HL-60/S4 (cell line): ENCODE measurements around the gene HNRNPCL1.
"Not testable (repeated sequence)": the region's sequence is repeated elsewhere in the genome, so short reads cannot be mapped to it uniquely, and the experiment has no call there.

Source experiments
- in situ Hi-C: fragments of 300-500 bp; cut with MboI; formaldehyde crosslinking; loops from 2 replicates; pipeline ENCODE4 v1.14.3; 2022; ENCODE audit warnings: low sequenced_read_pairs

Gene HNRNPCL1

GRCh38 chr1:12848620-12849019, at the start of gene HNRNPCL1:
HNRNPCL1 (minus strand) TSS chr1:12848720; CDS start chr1:12848289, 431 bp downstream.
- in situ Hi-C loops: not testable (repeated sequence)

- in situ Hi-C loops: not testable (repeated sequence)
Observed at GRCh38 chr1:12898170-12898569, 49.6 kb upstream of the HNRNPCL1 start, which contains the start of gene PRAMEF10. PRAMEF10 (minus strand) TSS chr1:12898270; CDS start chr1:12895847, 2,423 bp downstream.

- in situ Hi-C loops: not testable (repeated sequence)
Observed at GRCh38 chr1:12886101-12886500, 37.6 kb upstream of the HNRNPCL1 start, which contains the start of gene PRAMEF4. PRAMEF4 (minus strand) TSS chr1:12886201; CDS start chr1:12883394, 2,807 bp downstream.

GRCh38 chr1:12878453-12878852, 29.9 kb upstream of the HNRNPCL1 start:
- in situ Hi-C loops: not testable (repeated sequence)

GRCh38 chr1:12863131-12863880, 14.8 kb upstream of the HNRNPCL1 start:
- in situ Hi-C loops: not testable (repeated sequence)

GRCh38 chr1:12856786-12857185, 8.3 kb upstream of the HNRNPCL1 start, which contains the start of gene PRAMEF2:
PRAMEF2 (plus strand) TSS chr1:12857086; CDS start chr1:12859010, 1,924 bp downstream.
- in situ Hi-C loops: not testable (repeated sequence)

- in situ Hi-C loops: no loop called here
Observed at GRCh38 chr1:12851779-12852178, 3.3 kb upstream of the HNRNPCL1 start.

- in situ Hi-C loops: not testable (repeated sequence)
Observed at GRCh38 chr1:12833251-12833650, 15.3 kb downstream of the HNRNPCL1 start.

- in situ Hi-C loops: not testable (repeated sequence)
Observed at GRCh38 chr1:12831310-12831709, 17.2 kb downstream of the HNRNPCL1 start, which contains the start of gene PRAMEF11. PRAMEF11 (minus strand) TSS chr1:12831410; CDS start chr1:12828789, 2,621 bp downstream.

GRCh38 chr1:12819061-12819460, 29.5 kb downstream of the HNRNPCL1 start:
- in situ Hi-C loops: not testable (repeated sequence)

GRCh38 chr1:12811409-12811784, 37.1 kb downstream of the HNRNPCL1 start:
- in situ Hi-C loops: no loop called here

- in situ Hi-C loops: no loop called here
Observed at GRCh38 chr1:12810691-12811408, 37.7 kb downstream of the HNRNPCL1 start.

GRCh38 chr1:12809933-12810332, 38.6 kb downstream of the HNRNPCL1 start:
- in situ Hi-C loops: no loop called here

- in situ Hi-C loops: no loop called here
Observed at GRCh38 chr1:12799730-12800129, 48.8 kb downstream of the HNRNPCL1 start.

- in situ Hi-C loops: no loop called here
Observed at GRCh38 chr1:12798911-12799310, 49.6 kb downstream of the HNRNPCL1 start.
